Left ventricle myocardium inferior (tissue), 1 donor: ENCODE data around the gene SLC22A25. TPM values are rescaled to one million over a fixed set of nuclear protein-coding genes. Genes with fewer than 3 reads are reported as not detected.
"Not testable (repeated sequence)": the region's sequence is repeated elsewhere in the genome, so short reads cannot be mapped to it uniquely, and the experiment has no call there.

Source experiments
- DNase-seq: peaks from one replicate; pipeline ENCODE4 v3.0.0-alpha.2; 2020
- H3K27ac ChIP-seq: fragments of 200-600 bp; replicated peaks from 2 replicates; pipeline ENCODE4 v1.8.0; 2021
- H3K27me3 ChIP-seq: fragments of 200-600 bp; 2 replicates; pipeline ENCODE4 v1.8.0; 2021; ENCODE audit warnings: low read depth
- H3K36me3 ChIP-seq: fragments of 200-600 bp; 2 replicates; pipeline ENCODE4 v1.8.0; 2021
- H3K4me1 ChIP-seq: fragments of 200-600 bp; 2 replicates; pipeline ENCODE4 v1.8.0; 2021
- H3K4me3 ChIP-seq: fragments of 200-600 bp; 2 replicates; pipeline ENCODE4 v1.8.0; 2021; ENCODE audit warnings: mild to moderate bottlenecking, moderate library complexity
- H3K9me3 ChIP-seq: fragments of 200-600 bp; replicated peaks from 2 replicates; pipeline ENCODE4 v1.8.0; 2021
- intact Hi-C: fragments of 100-400 bp; cut with micrococcal nuclease; formaldehyde crosslinking; loops from one replicate; pipeline ENCODE4 v1.11.0; 2022
- total RNA-seq: library from RNA; stranded (reverse); fragmentation: NEBNext Ultra II Directional; extraction: Animal tissue kit (Norgen Biotek cat#: 25700); gene quantifications from one replicate; pipeline ENCODE4 v1.2.1, GENCODE V29; 2021
- TF ChIP-seq, protein P1 (sequence below): fragments of 200-600 bp; IDR thresholded peaks from 2 replicates; pipeline ENCODE4 v1.8.0; 2021; ENCODE audit warnings: antibody characterized with exemption, mild to moderate bottlenecking, borderline replicate concordance
- donor health status: DM: no; HTN: yes; CAD: no; lungs with severe emphysema.

Gene SLC22A25
- total RNA-seq, 1 donor from 2014 or later: not detected

DNA sequence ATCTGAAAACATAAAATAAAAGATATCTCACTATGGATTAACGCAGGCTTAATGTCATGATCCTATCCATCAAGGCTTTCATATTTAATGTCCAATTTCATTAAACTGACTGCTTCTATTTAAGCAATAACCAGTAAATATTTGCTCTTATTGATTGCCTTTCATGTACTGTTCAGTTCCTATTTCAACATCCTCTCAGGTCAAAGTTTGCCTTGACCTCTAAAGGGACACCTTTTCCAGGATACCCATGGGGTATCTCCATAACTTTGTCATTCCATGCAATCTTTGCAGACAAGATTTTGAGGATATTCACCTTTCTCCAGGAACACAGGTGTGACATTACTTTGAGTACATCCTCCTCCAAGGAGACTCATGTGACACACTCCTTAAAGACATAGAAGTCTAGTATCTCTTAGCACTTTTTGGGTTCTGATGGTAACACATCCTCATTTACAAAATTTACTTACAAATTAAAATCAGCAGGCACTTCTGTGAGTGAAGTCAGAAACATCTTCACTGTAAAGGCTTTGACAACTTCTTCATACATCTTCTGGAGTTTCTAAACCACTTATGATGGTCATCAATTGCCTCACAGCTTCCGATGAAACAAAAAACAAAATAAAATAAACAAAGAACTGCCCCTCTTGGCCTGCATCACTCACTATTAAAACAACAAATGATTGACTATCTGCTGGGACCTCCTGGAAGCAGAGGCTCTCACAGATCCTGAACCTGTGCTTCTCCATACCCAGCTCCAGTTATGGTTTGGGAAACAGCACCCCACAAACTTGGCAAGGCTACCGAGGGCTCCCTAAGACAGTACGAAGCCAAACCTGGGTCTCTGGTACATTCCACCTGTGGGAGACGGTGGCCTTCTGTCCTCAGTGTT, 7.0 kb upstream of the SLC22A25 start:
- TF ChIP-seq, protein P1, sequence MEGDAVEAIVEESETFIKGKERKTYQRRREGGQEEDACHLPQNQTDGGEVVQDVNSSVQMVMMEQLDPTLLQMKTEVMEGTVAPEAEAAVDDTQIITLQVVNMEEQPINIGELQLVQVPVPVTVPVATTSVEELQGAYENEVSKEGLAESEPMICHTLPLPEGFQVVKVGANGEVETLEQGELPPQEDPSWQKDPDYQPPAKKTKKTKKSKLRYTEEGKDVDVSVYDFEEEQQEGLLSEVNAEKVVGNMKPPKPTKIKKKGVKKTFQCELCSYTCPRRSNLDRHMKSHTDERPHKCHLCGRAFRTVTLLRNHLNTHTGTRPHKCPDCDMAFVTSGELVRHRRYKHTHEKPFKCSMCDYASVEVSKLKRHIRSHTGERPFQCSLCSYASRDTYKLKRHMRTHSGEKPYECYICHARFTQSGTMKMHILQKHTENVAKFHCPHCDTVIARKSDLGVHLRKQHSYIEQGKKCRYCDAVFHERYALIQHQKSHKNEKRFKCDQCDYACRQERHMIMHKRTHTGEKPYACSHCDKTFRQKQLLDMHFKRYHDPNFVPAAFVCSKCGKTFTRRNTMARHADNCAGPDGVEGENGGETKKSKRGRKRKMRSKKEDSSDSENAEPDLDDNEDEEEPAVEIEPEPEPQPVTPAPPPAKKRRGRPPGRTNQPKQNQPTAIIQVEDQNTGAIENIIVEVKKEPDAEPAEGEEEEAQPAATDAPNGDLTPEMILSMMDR: no peak
- H3K27ac ChIP-seq: no peak overlapping the region
- H3K27me3 ChIP-seq: peaks cover 41% of the 10 kb centered on the region
- H3K4me3 ChIP-seq: no peak overlapping the region
- H3K4me1 ChIP-seq: no peaks in the 10 kb centered on the region
- no peaks in the 10 kb centered on the region for H3K36me3 ChIP-seq
- no peak for DNase-seq
- intact Hi-C loops: no loop called here
- peaks cover 10% of the 10 kb centered on the region for H3K9me3 ChIP-seq

DNA sequence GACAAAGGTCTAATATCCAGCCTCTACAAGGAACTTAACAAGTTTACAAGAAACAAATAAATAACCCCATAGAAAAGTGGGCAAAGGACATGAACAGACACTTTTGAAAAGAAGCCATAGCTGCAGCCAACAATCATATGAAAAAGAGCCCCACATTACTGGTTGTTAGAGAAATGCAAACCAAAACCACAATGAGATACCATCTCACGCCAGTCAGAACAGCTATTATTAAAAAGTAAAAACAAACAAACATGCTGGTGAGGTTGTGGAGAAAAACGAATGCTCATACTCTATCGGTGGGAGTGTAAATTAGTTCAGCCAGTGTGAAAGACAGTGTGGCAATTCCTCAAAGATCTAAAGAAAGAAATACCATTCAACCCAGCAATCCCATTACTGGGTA, 5.6 kb upstream of the SLC22A25 start:
- intact Hi-C loops: no loop called here
- TF ChIP-seq, protein P1: no peak
- no peak overlapping the region for H3K4me3 ChIP-seq
- peaks cover 10% of the 10 kb centered on the region for H3K9me3 ChIP-seq
- no peak for DNase-seq
- H3K4me1 ChIP-seq: no peaks in the 10 kb centered on the region
- H3K27ac ChIP-seq: no peak overlapping the region
- H3K27me3 ChIP-seq: peaks cover 46% of the 10 kb centered on the region
- H3K36me3 ChIP-seq: no peaks in the 10 kb centered on the region

DNA sequence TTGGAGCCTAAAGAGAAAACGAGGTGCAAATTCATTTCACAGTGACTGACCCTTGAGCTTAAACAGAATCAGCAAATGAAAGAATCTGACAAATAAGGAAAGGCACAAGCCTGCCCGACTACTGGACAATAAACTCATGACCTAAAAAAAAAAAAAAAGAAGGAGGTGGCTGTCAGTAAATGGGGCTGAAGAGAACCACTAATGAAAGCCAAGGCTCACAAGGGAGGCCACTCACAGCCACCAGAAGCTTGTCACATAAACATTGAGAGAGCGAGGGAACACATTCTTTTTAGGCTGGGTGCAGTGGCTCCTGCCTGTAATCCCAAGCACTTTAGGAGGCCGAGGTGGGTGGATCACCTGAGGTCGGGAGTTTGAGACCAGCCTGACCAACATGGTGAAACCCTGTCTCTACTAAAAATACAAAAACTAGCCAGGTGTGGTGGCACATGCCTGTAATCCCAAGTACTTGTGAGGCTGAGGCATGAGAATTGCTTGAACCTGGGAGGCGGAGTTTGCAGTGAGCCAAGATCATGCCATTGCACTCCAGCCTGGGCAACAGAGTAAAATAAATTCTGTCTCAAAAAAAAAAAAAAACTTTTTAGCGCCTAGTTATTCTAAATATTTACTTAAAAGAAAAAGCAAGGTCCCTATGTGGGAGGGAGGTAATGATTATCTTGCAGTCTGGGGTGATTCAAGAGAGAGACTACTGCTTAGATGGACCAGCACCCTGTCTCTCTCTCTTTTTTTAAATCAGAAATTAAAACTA, 4.0 kb upstream of the SLC22A25 start:
- peaks cover 57% of the 10 kb centered on the region for H3K27me3 ChIP-seq
- H3K36me3 ChIP-seq, H3K9me3 ChIP-seq, H3K4me3 ChIP-seq, H3K27ac ChIP-seq, H3K4me1 ChIP-seq, intact Hi-C loops, DNase-seq: not testable (repeated sequence)

DNA sequence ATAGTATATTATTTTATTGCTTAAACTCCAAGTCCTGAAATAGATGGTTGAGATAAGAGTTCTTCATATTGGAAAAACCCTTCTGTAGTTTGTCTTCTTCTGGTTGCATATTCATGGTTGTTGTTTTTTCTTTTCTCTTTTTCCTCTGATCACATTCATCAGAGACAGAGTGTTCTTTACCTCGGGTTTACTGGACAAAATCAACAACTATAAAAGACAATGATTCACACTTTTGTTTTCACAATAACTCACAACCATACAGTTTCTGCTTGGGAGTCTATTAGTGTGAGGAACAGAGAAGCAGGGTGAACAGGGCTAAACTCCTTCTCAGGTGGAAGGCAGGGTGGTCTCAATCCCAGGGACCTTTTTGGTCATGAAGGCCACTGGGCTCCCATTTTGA, 2.6 kb upstream of the SLC22A25 start:
- TF ChIP-seq, protein P1: no peak
- no peak overlapping the region for H3K4me3 ChIP-seq
- intact Hi-C loops: no loop called here
- no peaks in the 10 kb centered on the region for H3K36me3 ChIP-seq
- no peak for DNase-seq
- peaks cover 46% of the 10 kb centered on the region for H3K27me3 ChIP-seq
- no peaks in the 10 kb centered on the region for H3K9me3 ChIP-seq
- no peaks in the 10 kb centered on the region for H3K4me1 ChIP-seq
- H3K27ac ChIP-seq: no peak overlapping the region

DNA sequence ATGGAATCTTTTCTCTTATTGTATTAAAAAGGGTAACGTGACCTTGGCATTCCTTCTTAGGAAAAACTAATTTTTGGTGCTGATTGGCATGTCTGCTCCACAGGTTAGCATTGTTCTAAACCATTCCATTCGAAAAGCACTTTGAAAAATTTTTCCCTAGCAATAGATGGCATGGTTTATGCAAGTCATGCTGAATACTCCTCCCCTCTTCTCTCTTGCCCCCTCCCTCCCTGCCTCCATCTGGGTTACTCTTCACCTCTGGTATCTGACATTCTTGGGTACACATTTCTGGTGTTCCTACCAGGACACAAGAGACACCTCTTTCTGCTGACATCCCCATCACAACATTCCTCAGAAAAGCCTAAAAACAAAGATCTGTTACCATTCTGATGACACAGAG, 1.5 kb upstream of the SLC22A25 start:
- Histone ChIP-seq H3K27me3 (peaks cover 41% of the 10 kb centered on the region), H3K4me1 (no peaks in the 10 kb centered on the region), H3K4me3 (no peak overlapping the region), H3K9me3 (no peaks in the 10 kb centered on the region), H3K36me3 (no peaks in the 10 kb centered on the region), H3K27ac (no peak overlapping the region)
- intact Hi-C loops: no loop called here
- DNase-seq: no peak
- TF ChIP-seq, protein P1: no peak
